Measurements from ENCODE around the gene BTLA.
A peak's percentile ranks its signal among the peaks of the same experiment; 100 is the strongest.

The BTLA gene

GRCh38 chr3:112498914-112499711 lies at the start of gene BTLA:
Gene BTLA (minus strand): TSS chr3:112499472. CDS start chr3:112499358, 114 bp downstream.
- no peaks in the 10 kb centered on the region for H3K27me3 ChIP-seq (ENCODE audit: low read depth, low read length)
- peak within 1 kb of the TSS; percentile 86 for H3K27ac ChIP-seq (ENCODE audit: low read length)
- peak within 1 kb of the TSS; percentile 57 for H3K9ac ChIP-seq (ENCODE audit: low read length)
- H3K4me3 ChIP-seq (ENCODE audit: low read length) = peak within 1 kb of the TSS; percentile 77
- peaks cover 47% of the 10 kb centered on the region for H3K4me1 ChIP-seq (ENCODE audit: low read length)
- no peaks in the 10 kb centered on the region for H3K36me3 ChIP-seq (replicated peaks; ENCODE audit: low read depth, low read length)
- H3K4me2 ChIP-seq (ENCODE audit: low read length) = peak within 1 kb of the TSS; percentile 93
- H4K20me1 ChIP-seq (ENCODE audit: insufficient read depth, low read length) = no peaks in the 10 kb centered on the region
- peak within 1 kb of the TSS; percentile 68 for H2AFZ ChIP-seq (ENCODE audit: low read depth, low read length)
- no peaks in the 10 kb centered on the region for H3K79me2 ChIP-seq (ENCODE audit: low read length)
- no peaks in the 10 kb centered on the region for H3K9me3 ChIP-seq (ENCODE audit: insufficient read depth, low read length)
- no peak for TF ChIP-seq CTCF (IDR thresholded peaks at IDR 0.05; ENCODE audit: low read depth, low read length)
- TF ChIP-seq EZH2phosphoT487 (IDR thresholded peaks at IDR 0.05; ENCODE audit: low read depth) = no peak

GRCh38 chr3:112546216-112546759 lies 47.0 kb upstream of the BTLA start:
- Histone ChIP-seq H3K27ac (ENCODE audit: low read length) (no peak overlapping the region), H3K4me3 (ENCODE audit: low read length) (no peak overlapping the region), H3K27me3 (ENCODE audit: low read depth, low read length) (no peaks in the 10 kb centered on the region), H4K20me1 (ENCODE audit: insufficient read depth, low read length) (no peaks in the 10 kb centered on the region), H3K4me1 (ENCODE audit: low read length) (peaks cover 16% of the 10 kb centered on the region), H3K36me3 (replicated peaks; ENCODE audit: low read depth, low read length) (peaks cover 66% of the 10 kb centered on the region), H3K9ac (ENCODE audit: low read length) (no peak overlapping the region), H3K4me2 (ENCODE audit: low read length) (no peak overlapping the region), H3K9me3 (ENCODE audit: insufficient read depth, low read length) (no peaks in the 10 kb centered on the region), H3K79me2 (ENCODE audit: low read length) (0 out of 2 replicates have a peak, but pooled peaks cover 2% of the 10 kb centered on the region), H2AFZ (ENCODE audit: low read depth, low read length) (no peak overlapping the region)
- no peak for TF ChIP-seq CTCF (IDR thresholded peaks at IDR 0.05; ENCODE audit: low read depth, low read length)
- TF ChIP-seq EZH2phosphoT487 (IDR thresholded peaks at IDR 0.05; ENCODE audit: low read depth) = no peak

GRCh38 chr3:112539825-112540650 lies 40.8 kb upstream of the BTLA start:
- TF ChIP-seq CTCF (IDR thresholded peaks at IDR 0.05; ENCODE audit: low read depth, low read length) = no peak
- no peak for TF ChIP-seq EZH2phosphoT487 (IDR thresholded peaks at IDR 0.05; ENCODE audit: low read depth)

GRCh38 chr3:112531358-112531781 lies 32.1 kb upstream of the BTLA start:
- TF ChIP-seq EZH2phosphoT487 (IDR thresholded peaks at IDR 0.05; ENCODE audit: low read depth) (no peak), CTCF (IDR thresholded peaks at IDR 0.05; ENCODE audit: low read depth, low read length) (peak; percentile 72)
- H3K9me3 ChIP-seq (ENCODE audit: insufficient read depth, low read length) = no peaks in the 10 kb centered on the region
- no peak overlapping the region for H3K9ac ChIP-seq (ENCODE audit: low read length)
- H3K79me2 ChIP-seq (ENCODE audit: low read length) = no peaks in the 10 kb centered on the region
- no peaks in the 10 kb centered on the region for H4K20me1 ChIP-seq (ENCODE audit: insufficient read depth, low read length)
- H3K27ac ChIP-seq (ENCODE audit: low read length) = no peak overlapping the region
- H3K27me3 ChIP-seq (ENCODE audit: low read depth, low read length) = no peaks in the 10 kb centered on the region
- H3K4me3 ChIP-seq (ENCODE audit: low read length) = no peak overlapping the region
- no peaks in the 10 kb centered on the region for H3K4me1 ChIP-seq (ENCODE audit: low read length)
- no peak overlapping the region for H3K4me2 ChIP-seq (ENCODE audit: low read length)
- H2AFZ ChIP-seq (ENCODE audit: low read depth, low read length) = no peak overlapping the region
- H3K36me3 ChIP-seq (replicated peaks; ENCODE audit: low read depth, low read length) = peaks cover 18% of the 10 kb centered on the region

More at GRCh38 chr3:112539825-112540650, 40.8 kb upstream of the BTLA start:
- Histone ChIP-seq H3K9ac (ENCODE audit: low read length) (no peak overlapping the region), H3K4me2 (ENCODE audit: low read length) (peak overlapping the region; percentile 51), H3K27ac (ENCODE audit: low read length) (peak overlapping the region; percentile 69), H3K79me2 (ENCODE audit: low read length) (no peaks in the 10 kb centered on the region), H2AFZ (ENCODE audit: low read depth, low read length) (no peak overlapping the region), H4K20me1 (ENCODE audit: insufficient read depth, low read length) (no peaks in the 10 kb centered on the region), H3K27me3 (ENCODE audit: low read depth, low read length) (no peaks in the 10 kb centered on the region), H3K4me3 (ENCODE audit: low read length) (peak overlapping the region; percentile 24), H3K4me1 (ENCODE audit: low read length) (peaks cover 38% of the 10 kb centered on the region), H3K36me3 (replicated peaks; ENCODE audit: low read depth, low read length) (peaks cover 40% of the 10 kb centered on the region), H3K9me3 (ENCODE audit: insufficient read depth, low read length) (no peaks in the 10 kb centered on the region)
